ENCODE results near the gene PDGFRA.
A peak's percentile ranks its signal among the peaks of the same experiment; 100 is the strongest.

Gene PDGFRA

GRCh38 chr4:54227256-54228055 lies 1.6 kb upstream of the PDGFRA start:
- no peak for TF ChIP-seq CTCF (IDR thresholded peaks at IDR 0.05; ENCODE audit: insufficient read depth, missing control alignments)
- DNase-seq (ENCODE audit: insufficient read length, low spot score) (no peak), FAIRE-seq (no peak)

- peak; percentile 50 for TF ChIP-seq CTCF (IDR thresholded peaks at IDR 0.05; ENCODE audit: insufficient read depth, missing control alignments)
- FAIRE-seq: no peak
- DNase-seq (ENCODE audit: insufficient read length, low spot score): peak; percentile 71
These were observed 1.0 kb upstream of the PDGFRA start for GRCh38 chr4:54228056-54228527.

- DNase-seq (ENCODE audit: insufficient read length, low spot score) (no peak), FAIRE-seq (no peak)
- no peak for TF ChIP-seq CTCF (IDR thresholded peaks at IDR 0.05; ENCODE audit: insufficient read depth, missing control alignments)
These were observed 547 bp upstream of the PDGFRA start for GRCh38 chr4:54228546-54228945.

GRCh38 chr4:54229631-54230483 lies 764 bp downstream of the PDGFRA start:
- no peak for TF ChIP-seq CTCF (IDR thresholded peaks at IDR 0.05; ENCODE audit: insufficient read depth, missing control alignments)
- FAIRE-seq (no peak), DNase-seq (ENCODE audit: insufficient read length, low spot score) (no peak)

- TF ChIP-seq CTCF (IDR thresholded peaks at IDR 0.05; ENCODE audit: insufficient read depth, missing control alignments): no peak
- DNase-seq (ENCODE audit: insufficient read length, low spot score) (no peak), FAIRE-seq (no peak)
These were observed 1.7 kb downstream of the PDGFRA start for GRCh38 chr4:54230484-54231418.

- TF ChIP-seq CTCF (IDR thresholded peaks at IDR 0.05; ENCODE audit: insufficient read depth, missing control alignments): no peak
- FAIRE-seq (no peak), DNase-seq (ENCODE audit: insufficient read length, low spot score) (no peak)
These were observed 2.3 kb downstream of the PDGFRA start for GRCh38 chr4:54231419-54231767.

All from D721Med (cell line).